ENCODE data around the gene RNU6-7. TPM values are rescaled to one million over a fixed set of nuclear protein-coding genes. Genes with fewer than 3 reads are reported as not detected.
A peak's percentile ranks its signal among the peaks of the same experiment; 100 is the strongest.

The RNU6-7 gene
- total RNA-seq, 4 donors from 2014 or later, result not detected

DNA sequence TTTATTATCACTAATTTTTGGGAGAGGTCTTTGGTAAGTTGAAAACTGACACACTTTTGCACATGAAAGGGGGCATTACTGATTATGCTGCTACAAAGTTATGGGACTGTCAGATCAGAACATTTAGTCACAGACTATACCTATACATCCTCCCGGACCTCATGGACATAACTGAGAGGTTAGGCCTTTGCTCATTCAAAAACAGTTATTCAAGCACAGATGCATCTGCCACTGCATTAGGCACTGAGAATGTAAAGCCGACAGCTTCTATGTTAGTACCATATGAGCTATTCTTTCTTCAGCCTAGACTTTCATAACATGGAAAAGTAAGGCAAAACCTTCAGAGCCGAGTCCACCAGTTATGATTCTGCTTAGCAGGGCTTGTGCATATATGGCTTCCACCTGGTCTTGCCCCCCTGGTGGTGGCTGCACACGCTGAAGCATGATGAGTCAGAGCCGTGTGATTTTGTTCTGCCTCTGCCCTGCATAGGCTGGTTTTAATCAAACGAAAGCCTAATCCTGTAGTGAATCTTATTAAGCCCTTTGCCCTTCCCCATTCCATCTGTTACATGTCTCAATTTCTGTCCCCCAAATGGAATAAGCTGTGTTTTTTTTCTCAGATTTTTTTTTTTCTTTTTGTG, 23.0 kb downstream of the RNU6-7 start:
- H3K4me1 ChIP-seq, result peaks cover 7 to 24% (median 17%) of the 10 kb centered on the region in 4 donors
- no peaks in the 10 kb centered on the region for H3K9me3 ChIP-seq
- H3K27me3 ChIP-seq, result no peaks in the 10 kb centered on the region
- H3K4me3 ChIP-seq, result no peak overlapping the region
- DNase-seq (ENCODE audit: extremely low spot score), result no peak
- peak; percentile 60 to 82 for TF ChIP-seq POLR2AphosphoS5 (IDR thresholded peaks at IDR 0.05)
- no peak for TF ChIP-seq EP300 (IDR thresholded peaks at IDR 0.05)
- TF ChIP-seq, protein P1, sequence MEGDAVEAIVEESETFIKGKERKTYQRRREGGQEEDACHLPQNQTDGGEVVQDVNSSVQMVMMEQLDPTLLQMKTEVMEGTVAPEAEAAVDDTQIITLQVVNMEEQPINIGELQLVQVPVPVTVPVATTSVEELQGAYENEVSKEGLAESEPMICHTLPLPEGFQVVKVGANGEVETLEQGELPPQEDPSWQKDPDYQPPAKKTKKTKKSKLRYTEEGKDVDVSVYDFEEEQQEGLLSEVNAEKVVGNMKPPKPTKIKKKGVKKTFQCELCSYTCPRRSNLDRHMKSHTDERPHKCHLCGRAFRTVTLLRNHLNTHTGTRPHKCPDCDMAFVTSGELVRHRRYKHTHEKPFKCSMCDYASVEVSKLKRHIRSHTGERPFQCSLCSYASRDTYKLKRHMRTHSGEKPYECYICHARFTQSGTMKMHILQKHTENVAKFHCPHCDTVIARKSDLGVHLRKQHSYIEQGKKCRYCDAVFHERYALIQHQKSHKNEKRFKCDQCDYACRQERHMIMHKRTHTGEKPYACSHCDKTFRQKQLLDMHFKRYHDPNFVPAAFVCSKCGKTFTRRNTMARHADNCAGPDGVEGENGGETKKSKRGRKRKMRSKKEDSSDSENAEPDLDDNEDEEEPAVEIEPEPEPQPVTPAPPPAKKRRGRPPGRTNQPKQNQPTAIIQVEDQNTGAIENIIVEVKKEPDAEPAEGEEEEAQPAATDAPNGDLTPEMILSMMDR (IDR thresholded peaks at IDR 0.05), result peak in 1 of 3 experiments; percentile 56
- WGBS, result 46% methylated on average over 6 of the region's 6 CpGs
- no peaks in the 10 kb centered on the region for H3K36me3 ChIP-seq
- H3K27ac ChIP-seq (replicated peaks in 1 of 4), result peak overlapping the region; percentile 29 to 76 (median 50)
- intact Hi-C loops (cut with DNase I), result no loop called here

DNA sequence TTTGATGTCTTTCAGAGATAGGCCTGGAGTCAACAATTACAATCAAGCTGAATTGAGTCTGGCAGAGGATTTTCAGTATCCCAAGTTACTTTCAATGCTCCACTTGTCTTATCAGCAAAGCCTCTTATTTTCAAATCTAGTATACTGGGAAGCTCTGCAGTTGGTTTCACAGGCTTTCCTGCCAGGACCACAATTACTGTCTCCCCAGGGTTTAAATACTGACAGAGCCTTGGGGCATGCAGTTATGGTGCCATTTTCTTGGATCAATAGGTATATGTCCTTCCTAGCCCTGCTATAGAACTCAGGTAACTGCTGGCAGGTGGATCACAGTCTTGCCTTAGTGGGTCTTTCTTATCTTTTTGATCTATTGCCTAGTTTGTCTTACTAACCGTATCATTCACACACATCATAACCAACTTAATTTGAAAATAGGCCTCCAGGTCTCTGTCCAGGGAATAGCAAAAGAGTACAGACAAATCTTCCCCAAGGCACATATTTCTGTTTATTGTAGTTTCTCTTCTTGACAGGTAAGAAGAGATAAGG, 23.6 kb downstream of the RNU6-7 start:
- no peaks in the 10 kb centered on the region for H3K9me3 ChIP-seq
- no peak overlapping the region for H3K4me3 ChIP-seq
- H3K27me3 ChIP-seq, result no peaks in the 10 kb centered on the region
- peak overlapping the region; percentile 29 to 76 (median 50) for H3K27ac ChIP-seq (replicated peaks in 1 of 4)
- H3K36me3 ChIP-seq, result no peaks in the 10 kb centered on the region
- intact Hi-C loops (cut with DNase I), result no loop called here
- peaks cover 9 to 30% (median 23%) of the 10 kb centered on the region in 4 donors for H3K4me1 ChIP-seq
- DNase-seq (ENCODE audit: extremely low spot score), result no peak
- no peak for TF ChIP-seq EP300 (IDR thresholded peaks at IDR 0.05)
- TF ChIP-seq POLR2A (IDR thresholded peaks at IDR 0.05; ENCODE audit: low read depth), result no peak
- TF ChIP-seq POLR2AphosphoS5 (IDR thresholded peaks at IDR 0.05), result no peak
- TF ChIP-seq, protein P1 (IDR thresholded peaks at IDR 0.05), result no peak
- 0% methylated on average over 1 of the region's 1 CpG for WGBS

DNA sequence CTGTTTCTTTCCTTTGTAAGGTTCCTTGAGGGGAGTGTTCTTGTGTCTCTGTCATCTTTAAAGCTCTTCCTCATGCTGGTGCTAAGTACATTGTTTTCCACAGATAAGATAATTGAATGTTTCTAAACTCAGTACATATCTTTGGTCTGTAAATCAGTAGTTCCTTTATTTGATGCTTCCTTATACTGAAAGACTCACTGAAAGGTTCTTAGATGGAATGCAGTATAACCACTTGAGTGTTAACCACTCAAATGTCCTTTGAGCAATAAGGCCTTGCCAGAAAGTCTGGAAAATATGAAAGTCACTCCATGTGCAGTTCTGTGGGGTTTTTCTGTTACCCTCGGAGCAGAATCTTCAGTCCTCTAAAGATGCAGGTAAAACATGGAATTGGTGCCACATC, 24.2 kb downstream of the RNU6-7 start:
- H3K27ac ChIP-seq (replicated peaks in 1 of 4), result peak overlapping the region in 3 of 4 donors; percentile 36 to 76 (median 65)
- peaks cover 15 to 36% (median 29%) of the 10 kb centered on the region in 4 donors for H3K4me1 ChIP-seq
- H3K4me3 ChIP-seq, result no peak overlapping the region
- no peaks in the 10 kb centered on the region for H3K9me3 ChIP-seq
- TF ChIP-seq POLR2AphosphoS5 (IDR thresholded peaks at IDR 0.05) (no peak), EP300 (IDR thresholded peaks at IDR 0.05) (no peak)
- WGBS, result 93% methylated on average over 1 of the region's 1 CpG
- H3K36me3 ChIP-seq, result no peaks in the 10 kb centered on the region
- H3K27me3 ChIP-seq, result no peaks in the 10 kb centered on the region
- DNase-seq (ENCODE audit: extremely low spot score), result no peak
- intact Hi-C loops (cut with DNase I), result no loop called here

DNA sequence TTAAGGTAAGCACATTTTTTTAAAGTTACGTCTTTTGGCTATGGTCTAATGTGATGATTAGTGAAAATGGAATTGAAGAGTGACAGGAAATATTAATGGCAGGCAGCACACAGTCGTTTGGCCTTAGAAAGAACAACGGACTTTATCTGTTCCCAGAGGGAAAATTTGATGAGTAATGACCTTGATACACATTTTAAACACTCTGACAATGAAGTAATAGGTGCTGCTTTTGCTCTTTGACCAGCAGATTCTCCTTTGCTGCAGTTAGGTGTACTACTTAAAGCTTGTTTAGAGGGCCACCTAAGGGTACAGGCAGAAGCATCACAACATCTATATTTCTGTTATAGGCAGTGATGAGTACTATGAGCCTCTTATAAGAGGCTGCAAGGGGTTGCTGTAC, 28.3 kb downstream of the RNU6-7 start:
- intact Hi-C loops (cut with DNase I), result no loop called here
- H3K27me3 ChIP-seq, result no peaks in the 10 kb centered on the region
- 11% methylated on average over 3 of the region's 3 CpGs for WGBS
- no peaks in the 10 kb centered on the region for H3K36me3 ChIP-seq
- no peak for TF ChIP-seq EP300 (IDR thresholded peaks at IDR 0.05)
- TF ChIP-seq, protein P1 (IDR thresholded peaks at IDR 0.05), result no peak
- TF ChIP-seq POLR2AphosphoS5 (IDR thresholded peaks at IDR 0.05), result no peak
- no peak for TF ChIP-seq POLR2A (IDR thresholded peaks at IDR 0.05; ENCODE audit: low read depth)
- H3K4me3 ChIP-seq, result no peak overlapping the region
- no peak for DNase-seq (ENCODE audit: extremely low spot score)
- peak overlapping the region; percentile 46 to 75 (median 60) for H3K27ac ChIP-seq (replicated peaks in 1 of 4)
- peaks cover 23 to 38% (median 27%) of the 10 kb centered on the region in 4 donors for H3K4me1 ChIP-seq
- no peaks in the 10 kb centered on the region for H3K9me3 ChIP-seq

DNA sequence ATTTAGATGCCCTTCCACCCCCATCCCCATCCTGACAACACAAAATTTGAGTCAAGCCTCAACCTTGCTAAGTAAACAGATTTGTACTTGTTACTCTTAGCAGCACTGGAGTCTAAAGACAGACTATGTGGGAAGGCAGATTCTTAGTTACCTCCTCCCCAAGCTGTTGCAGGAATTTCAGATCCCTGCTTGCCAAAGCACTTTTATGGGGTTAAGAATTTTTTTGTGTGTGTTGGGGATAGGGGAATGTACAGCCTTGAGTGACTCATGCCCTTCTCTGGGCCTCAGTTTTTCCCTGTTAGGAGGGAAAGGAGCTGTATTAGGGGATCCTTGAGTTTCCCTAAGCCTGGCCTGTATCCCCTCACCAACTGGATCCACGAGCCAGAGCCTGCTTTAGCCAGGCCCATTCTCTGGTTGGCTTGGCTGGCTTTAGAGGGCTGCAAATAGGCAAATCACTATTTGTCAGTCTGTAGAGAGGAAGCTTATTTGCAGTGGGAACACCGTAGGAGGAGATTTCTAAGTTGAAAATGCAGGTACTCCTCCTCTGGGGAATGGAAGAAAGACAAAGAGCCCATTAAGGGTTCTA, 28.9 kb downstream of the RNU6-7 start:
- TF ChIP-seq EP300 (IDR thresholded peaks at IDR 0.05) (no peak), POLR2AphosphoS5 (IDR thresholded peaks at IDR 0.05) (no peak), POLR2A (IDR thresholded peaks at IDR 0.05; ENCODE audit: low read depth) (no peak)
- TF ChIP-seq, protein P1 (IDR thresholded peaks at IDR 0.05), result no peak
- H3K4me3 ChIP-seq, result no peak overlapping the region
- no peaks in the 10 kb centered on the region for H3K9me3 ChIP-seq
- intact Hi-C loops (cut with DNase I), result no loop called here
- no peaks in the 10 kb centered on the region for H3K27me3 ChIP-seq
- peaks cover 18 to 32% (median 21%) of the 10 kb centered on the region in 4 donors for H3K4me1 ChIP-seq
- H3K36me3 ChIP-seq, result no peaks in the 10 kb centered on the region
- DNase-seq (ENCODE audit: extremely low spot score), result no peak
- 85% methylated on average over 2 of the region's 2 CpGs for WGBS
- H3K27ac ChIP-seq (replicated peaks in 1 of 4), result peak overlapping the region; percentile 46 to 75 (median 60)
